SK-N-MC (cell line): ENCODE data around the gene CARD14.

ENCODE experiments used
- EZH2 ChIP-seq: fragments of 200-600 bp; sonication (generic); IDR thresholded peaks from one replicate; pipeline ENCODE4 v1.6.1; 2017; ENCODE audit warnings: antibody characterized with exemption
- POLR2AphosphoS5 ChIP-seq: IDR thresholded peaks from 2 replicates; pipeline ENCODE4 v1.6.1; 2012; ENCODE audit warnings: mild to moderate bottlenecking, low read depth, low read length, borderline replicate concordance

GRCh38 chr17:80125656-80126448, 44.0 kb upstream of the CARD14 start:
- TF ChIP-seq POLR2AphosphoS5, result no peak
- TF ChIP-seq EZH2, result no peak
